NCI-H2107 (cell line): ENCODE results near the gene NF1.

ENCODE experiments used
- DNase-seq: peaks from one replicate; lab custom pipeline; 2025; lab: John Stamatoyannopoulos, UW

The NF1 gene

DNA sequence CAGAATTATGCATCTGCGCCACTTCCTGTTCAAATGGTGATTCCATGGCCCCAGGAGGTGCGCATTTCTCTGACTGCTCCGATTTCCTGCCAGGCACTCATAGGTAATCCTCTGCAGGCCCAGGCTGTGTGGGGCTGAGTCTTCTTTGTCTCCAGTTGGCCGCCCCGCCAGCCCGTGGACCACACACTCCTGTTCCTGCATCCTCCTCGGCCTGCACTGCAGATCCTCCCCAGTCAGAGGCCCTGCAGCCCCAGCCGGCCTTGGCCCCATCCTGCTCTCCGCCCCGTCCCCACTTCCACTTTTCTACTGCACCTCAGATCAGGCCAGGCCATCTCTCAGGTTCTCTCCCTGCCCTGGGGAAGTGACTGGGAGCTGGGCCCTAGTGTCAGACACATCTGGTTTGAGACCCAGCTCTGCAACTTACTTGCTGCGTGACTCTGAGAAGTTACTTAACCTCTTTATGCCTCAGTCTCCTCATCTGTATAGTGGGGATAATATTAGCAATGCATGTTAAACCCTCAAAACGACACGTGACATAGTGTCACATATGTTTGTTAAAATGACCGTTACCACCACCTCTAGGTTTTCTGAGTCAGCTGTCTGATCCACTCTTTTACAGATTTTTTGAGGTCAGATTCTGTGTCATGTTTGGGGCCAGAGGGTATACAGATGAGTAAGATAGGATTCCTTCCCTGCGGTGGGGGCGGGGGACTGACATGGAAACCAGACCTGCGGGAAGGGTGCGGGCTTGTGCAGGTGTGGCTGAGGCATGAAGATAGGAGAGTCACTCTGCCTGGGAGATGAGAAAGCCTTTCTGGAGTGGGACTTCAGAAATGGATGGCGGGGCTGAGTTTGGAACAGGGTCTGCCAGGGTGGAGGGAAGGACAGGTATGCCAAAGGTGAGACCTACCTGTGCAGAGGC lies 309.5 kb downstream of the NF1 start:
- no peak for DNase-seq

- no peak for DNase-seq
Observed at GRCh38 chr17:31405890-31406371, 311.2 kb downstream of the NF1 start.

- no peak for DNase-seq
Observed at GRCh38 chr17:31408586-31408985, 313.8 kb downstream of the NF1 start.

DNA sequence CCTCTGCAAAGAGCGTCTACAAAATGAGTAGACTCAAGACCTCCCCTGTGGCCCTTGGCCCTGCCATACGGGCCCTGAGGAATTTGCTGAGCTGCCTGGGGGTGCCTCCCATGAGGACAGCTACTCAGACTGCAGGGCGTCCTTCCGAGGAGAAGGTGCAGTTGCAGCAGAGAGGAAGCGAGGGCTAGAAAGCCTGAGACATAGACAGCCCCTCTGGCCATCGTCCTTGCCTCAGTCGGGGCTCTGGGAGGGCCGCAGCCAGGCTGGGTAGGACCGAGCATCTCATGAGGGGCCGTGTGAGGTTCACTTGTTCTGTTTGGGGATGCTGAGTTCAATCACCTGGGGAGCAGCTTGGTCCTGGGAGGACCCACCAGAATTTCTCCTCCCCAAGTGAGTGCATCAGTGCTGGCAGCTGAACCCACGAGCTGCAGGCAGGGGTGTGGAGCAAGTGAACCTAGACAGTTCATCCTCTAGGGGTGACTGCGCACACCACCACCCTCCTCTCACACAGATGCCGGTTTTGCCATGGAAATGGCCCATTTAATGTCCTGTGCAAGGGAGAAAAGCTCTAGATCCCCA lies 317.0 kb downstream of the NF1 start:
- DNase-seq, result no peak

GRCh38 chr17:31412511-31412910 lies 317.7 kb downstream of the NF1 start:
- no peak for DNase-seq

- no peak for DNase-seq
Observed at GRCh38 chr17:31413081-31413799, 318.5 kb downstream of the NF1 start.

- no peak for DNase-seq
Observed at GRCh38 chr17:31413874-31414549, 319.2 kb downstream of the NF1 start.

- DNase-seq, result no peak
Observed at GRCh38 chr17:31414550-31414918, 319.8 kb downstream of the NF1 start.

DNA sequence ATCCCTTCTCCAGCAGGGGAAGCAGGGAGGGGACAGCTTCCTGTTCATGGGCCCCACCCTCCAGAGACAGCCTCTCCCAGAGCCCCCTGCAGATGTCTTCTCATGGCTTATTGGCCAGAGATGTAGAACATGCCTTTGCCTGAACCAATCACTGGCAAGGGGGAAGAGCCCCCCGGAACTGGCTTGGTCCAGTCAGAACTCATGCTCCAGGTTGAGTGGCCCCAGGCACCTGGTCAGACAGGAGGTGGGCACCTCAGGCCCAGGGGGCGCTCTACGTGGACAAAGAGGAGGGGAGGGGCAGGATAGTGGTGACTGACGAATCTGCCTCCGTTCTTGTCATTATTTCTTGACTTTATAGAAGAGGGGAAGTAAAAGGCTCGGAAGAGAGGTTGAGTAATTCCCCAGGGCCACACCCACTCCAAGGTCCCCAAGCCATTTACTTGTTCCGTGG lies 320.3 kb downstream of the NF1 start:
- DNase-seq, result no peak

DNA sequence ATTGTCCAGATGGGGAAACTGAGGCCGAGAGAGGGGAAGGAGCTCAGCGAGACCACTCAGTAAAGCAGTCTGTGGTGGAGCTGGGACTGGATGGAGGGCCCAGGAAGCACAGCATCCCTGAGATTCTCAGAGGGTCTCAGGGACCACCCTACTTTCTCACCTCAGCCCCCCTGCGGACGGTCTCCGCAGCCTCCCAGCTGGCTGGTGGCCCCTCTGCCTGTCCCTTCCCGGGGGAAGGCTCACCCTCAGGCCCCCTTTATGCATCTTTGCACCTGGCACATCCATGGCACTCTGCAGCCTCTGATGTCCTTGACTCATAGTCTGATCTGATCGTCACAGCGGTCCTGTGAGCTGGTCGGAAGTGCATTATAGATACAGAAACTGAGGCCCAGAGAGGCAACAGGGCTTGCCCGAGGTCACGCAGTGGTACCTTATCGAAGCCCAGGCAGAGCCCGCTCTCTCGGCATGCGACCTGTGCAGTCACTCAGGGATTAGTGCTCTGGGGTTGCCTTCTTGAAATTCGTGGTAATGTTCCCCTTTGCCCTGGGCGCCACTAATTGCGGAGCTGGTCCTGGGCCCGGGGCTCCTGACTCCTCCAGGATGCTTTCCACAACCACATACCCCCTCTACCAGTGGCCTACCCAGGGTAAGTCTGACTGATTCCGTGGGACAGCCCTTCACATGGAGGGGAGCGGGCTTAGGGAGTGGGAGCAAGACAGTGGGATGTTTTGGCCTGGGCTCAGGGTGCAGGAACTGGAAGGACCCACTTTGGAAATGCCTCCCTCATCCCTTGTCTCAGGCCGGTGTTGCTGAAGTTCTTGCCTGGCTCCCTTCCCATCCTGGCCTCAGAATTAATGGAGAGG lies 321.1 kb downstream of the NF1 start:
- no peak for DNase-seq

DNA sequence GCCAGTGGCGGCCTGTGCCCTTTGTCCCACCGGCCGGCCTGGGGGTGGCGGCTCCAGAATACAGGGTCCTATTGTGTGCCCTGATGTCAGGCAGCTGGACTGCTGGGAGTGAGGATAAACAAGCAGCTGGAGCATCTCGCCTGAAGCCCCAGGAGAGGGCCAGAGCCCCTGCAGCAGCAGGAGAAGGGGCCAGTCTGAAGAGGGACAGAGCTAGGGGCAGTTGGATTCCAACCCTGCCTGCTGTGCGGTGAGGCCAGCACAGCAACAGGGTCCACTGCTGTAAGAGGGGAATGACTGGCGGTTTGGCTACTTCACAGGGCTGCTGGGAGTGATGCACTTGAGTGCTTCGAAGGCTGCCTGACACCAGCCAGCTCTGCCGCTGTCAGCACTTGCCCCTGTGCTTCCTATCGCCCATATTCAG lies 321.7 kb downstream of the NF1 start:
- no peak for DNase-seq

- DNase-seq, result no peak
Observed at GRCh38 chr17:31417051-31417792, 322.4 kb downstream of the NF1 start.

- no peak for DNase-seq
Observed at GRCh38 chr17:31418773-31419350, 324.1 kb downstream of the NF1 start.

DNA sequence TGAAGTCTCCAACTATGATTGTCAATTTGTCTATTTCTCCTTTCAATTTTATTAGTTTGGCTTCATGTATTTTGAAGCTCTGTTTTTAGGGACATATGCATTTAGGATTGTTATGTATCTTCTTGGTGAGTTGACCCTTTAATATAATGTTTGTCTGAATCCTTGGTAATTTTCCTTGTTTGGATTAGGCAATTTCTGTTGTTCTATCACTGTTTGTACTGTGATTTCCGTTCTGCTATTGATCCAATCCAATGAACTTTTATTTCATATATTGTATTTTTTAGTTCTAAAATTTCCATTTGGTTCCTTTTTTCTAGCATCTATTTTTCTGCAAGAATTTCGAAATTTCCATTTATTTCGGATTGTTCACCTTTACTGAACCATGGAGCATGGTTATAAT lies 327.7 kb downstream of the NF1 start:
- no peak for DNase-seq

GRCh38 chr17:31424944-31425281 lies 330.1 kb downstream of the NF1 start:
- DNase-seq, result no peak

DNA sequence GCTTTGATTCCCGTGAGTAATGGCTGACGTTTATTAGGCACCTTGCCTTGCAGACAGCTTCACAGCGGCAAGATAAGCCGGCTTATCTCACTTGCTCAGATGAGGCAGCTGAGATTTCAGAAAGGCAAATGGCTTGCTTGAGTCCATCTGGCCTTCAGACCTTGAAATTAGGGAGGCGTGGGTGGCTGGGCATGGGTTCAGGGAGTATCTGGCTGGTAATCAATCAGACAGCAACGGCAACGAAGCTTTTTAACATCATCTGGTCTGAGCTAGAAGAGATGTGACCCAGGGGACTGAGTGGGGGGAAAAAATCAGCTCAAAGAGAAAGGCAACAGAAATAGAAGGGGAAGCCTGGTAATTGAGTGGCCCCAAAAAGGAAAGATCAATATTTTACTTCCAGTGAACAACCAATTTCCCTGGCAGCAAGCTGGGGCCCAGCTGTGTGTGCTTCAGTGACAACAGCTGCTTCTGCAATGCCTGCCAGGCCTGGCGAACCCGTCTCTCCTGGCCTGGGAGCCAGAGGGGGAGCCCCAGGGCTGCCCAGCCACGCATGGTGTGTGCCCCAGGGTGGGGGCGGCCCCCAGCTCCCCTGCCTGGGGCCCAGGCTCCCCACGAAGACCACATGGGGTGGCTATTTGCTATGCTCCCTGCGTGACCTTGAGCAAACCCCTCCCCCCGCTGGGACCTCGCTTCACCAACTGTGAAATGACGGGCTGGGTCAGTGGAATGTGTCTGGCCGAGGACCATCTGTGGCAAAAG lies 330.7 kb downstream of the NF1 start:
- no peak for DNase-seq
